Measurements from ENCODE around the gene ARHGAP33. TPM values are rescaled to one million over a fixed set of nuclear protein-coding genes. Genes with fewer than 3 reads are reported as not detected.

Gene ARHGAP33
- total and polyA plus RNA-seq, 4 donors: 3.1 to 16.6 (median 12.2) TPM

DNA sequence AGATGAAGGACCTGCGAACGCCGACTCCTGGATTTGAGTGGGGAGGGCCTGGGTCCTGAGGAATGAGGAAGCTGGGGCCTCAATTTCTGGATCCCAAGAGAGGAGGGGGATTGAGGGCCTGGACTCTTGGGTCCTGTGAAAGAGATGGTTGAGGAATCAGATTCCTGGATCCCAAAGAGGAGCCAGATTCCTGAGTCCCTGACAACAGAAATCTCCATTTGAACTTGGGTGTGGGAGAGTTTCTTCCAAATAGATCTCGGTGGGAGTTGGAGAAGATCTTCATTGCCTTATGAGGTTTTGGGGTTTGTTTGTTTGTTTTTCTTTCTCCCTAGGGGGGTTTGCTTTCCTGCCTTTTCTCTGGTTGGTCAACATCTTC is 29.3 kb upstream of the ARHGAP33 start:
- peaks cover 0 to 30% (median 12%) of the 10 kb centered on the region in 5 donors for H3K4me1 ChIP-seq (ENCODE audit: control insufficient read depth in 5 of 5, insufficient read depth in 5 of 5, low read length in 5 of 5)
- peaks cover 0 to 9% (median 2%) of the 10 kb centered on the region in 4 donors for H3K36me3 ChIP-seq (ENCODE audit: control insufficient read depth in 4 of 4, insufficient read depth in 4 of 4, low read length in 4 of 4)
- peak overlapping the region; percentile 47 to 69 for H3K27ac ChIP-seq (ENCODE audit: low read depth in 1 of 2, low read length in 1 of 2)
- WGBS, 2 donors: 9 to 26% methylated on average over 4 of the region's 4 CpGs
- TF ChIP-seq, protein P1, sequence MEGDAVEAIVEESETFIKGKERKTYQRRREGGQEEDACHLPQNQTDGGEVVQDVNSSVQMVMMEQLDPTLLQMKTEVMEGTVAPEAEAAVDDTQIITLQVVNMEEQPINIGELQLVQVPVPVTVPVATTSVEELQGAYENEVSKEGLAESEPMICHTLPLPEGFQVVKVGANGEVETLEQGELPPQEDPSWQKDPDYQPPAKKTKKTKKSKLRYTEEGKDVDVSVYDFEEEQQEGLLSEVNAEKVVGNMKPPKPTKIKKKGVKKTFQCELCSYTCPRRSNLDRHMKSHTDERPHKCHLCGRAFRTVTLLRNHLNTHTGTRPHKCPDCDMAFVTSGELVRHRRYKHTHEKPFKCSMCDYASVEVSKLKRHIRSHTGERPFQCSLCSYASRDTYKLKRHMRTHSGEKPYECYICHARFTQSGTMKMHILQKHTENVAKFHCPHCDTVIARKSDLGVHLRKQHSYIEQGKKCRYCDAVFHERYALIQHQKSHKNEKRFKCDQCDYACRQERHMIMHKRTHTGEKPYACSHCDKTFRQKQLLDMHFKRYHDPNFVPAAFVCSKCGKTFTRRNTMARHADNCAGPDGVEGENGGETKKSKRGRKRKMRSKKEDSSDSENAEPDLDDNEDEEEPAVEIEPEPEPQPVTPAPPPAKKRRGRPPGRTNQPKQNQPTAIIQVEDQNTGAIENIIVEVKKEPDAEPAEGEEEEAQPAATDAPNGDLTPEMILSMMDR (IDR thresholded peaks at IDR 0.05; ENCODE audit: control extremely low read depth, extremely low read depth): no peak
- peak overlapping the region; percentile 30 to 73 for H3K9ac ChIP-seq (ENCODE audit: insufficient read depth in 1 of 2, low read length in 2 of 2)
- H3K27me3 ChIP-seq (ENCODE audit: control insufficient read depth in 3 of 3, insufficient read depth in 3 of 3, low read length in 2 of 3): no peaks in the 10 kb centered on the region
- DNase-seq: no peak
- no peaks in the 10 kb centered on the region for H3K9me3 ChIP-seq (ENCODE audit: control insufficient read depth in 4 of 4, insufficient read depth in 3 of 4, low read length in 3 of 4)
- peak overlapping the region; percentile 57 for H3K4me3 ChIP-seq
- ATAC-seq (ENCODE audit: insufficient read depth, low FRiP score): no peak

DNA sequence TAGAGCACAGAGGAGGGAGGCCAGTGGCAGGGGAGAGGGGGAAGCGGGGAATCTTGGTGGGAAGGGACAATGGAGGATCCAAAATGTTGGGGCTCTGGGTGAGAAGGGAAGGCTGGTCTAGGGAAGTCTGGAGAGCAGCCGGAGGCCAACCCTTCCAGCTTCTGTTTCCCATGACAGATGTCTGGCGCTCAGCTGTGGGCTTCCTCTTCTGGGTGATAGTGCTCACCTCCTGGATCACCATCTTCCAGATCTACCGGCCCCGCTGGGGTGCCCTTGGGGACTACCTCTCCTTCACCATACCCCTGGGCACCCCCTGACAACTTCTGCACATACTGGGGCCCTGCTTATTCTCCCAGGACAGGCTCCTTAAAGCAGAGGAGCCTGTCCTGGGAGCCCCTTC is 28.8 kb upstream of the ARHGAP33 start:
- TF ChIP-seq, protein P1 (IDR thresholded peaks at IDR 0.05; ENCODE audit: control extremely low read depth, extremely low read depth): no peak
- ATAC-seq (ENCODE audit: insufficient read depth, low FRiP score) (no peak), DNase-seq (no peak)
- no peak overlapping the region for H3K4me3 ChIP-seq
- no peaks in the 10 kb centered on the region for H3K9me3 ChIP-seq (ENCODE audit: control insufficient read depth in 4 of 4, insufficient read depth in 3 of 4, low read length in 3 of 4)
- no peak overlapping the region for H3K9ac ChIP-seq (ENCODE audit: insufficient read depth in 1 of 2, low read length in 2 of 2)
- H3K4me1 ChIP-seq (ENCODE audit: control insufficient read depth in 5 of 5, insufficient read depth in 5 of 5, low read length in 5 of 5): peaks cover 0 to 29% (median 12%) of the 10 kb centered on the region in 5 donors
- no peaks in the 10 kb centered on the region for H3K27me3 ChIP-seq (ENCODE audit: control insufficient read depth in 3 of 3, insufficient read depth in 3 of 3, low read length in 2 of 3)
- H3K27ac ChIP-seq (ENCODE audit: low read depth in 1 of 2, low read length in 1 of 2): no peak overlapping the region
- 78 to 86% methylated on average over 5 of the region's 5 CpGs for WGBS, 2 donors
- peaks cover 0 to 11% (median 2%) of the 10 kb centered on the region in 4 donors for H3K36me3 ChIP-seq (ENCODE audit: control insufficient read depth in 4 of 4, insufficient read depth in 4 of 4, low read length in 4 of 4)

DNA sequence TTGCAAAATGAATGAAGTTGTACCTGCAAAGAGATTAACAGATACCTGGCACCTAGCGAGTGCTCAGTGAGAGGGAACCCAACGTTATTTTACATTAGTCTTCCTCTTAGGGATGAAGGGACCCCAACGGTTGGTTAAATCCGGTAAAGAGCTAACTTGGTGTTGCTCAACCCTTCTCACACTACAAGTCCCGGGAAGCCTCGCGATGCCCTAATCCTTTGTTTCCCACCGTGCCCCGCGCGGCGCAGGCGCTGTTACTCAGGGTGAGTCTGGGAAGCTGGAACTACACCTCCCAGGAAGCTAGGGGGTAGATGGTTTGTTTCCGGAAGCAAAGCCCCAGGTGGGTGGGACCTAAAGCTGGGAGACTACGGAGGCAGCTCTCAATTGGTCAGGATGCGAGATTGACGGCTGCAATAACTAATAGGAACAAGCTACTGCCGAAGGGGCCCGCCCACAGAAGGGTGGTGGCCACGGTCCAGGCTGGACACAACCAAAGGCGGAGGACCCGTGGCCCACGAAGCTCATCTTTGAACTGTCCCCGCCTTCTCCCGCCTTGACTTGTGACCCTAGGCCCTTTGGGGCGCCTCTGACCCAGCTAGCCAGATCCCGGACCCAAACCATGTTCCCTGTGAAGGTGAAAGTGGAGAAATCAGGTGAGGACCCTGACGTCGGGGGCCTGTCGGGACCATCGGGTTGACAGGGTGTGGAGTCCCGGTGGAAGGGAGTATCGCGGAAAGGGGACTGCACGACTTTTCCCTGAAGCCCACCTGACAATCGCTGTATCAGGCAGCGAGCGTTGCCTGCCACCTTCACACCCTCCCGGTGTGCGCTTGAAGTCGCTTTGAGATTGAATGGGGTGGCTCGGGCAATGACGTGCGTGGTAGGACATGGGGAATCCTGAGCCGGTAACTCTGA is 27.0 kb upstream of the ARHGAP33 start, which contains the start of gene LIN37:
Gene LIN37 (plus strand): TSS at position 471 of the 915 bp plus-strand sequence. CDS start 149 bp downstream, at position 620.
- TF ChIP-seq, protein P1 (IDR thresholded peaks at IDR 0.05; ENCODE audit: control extremely low read depth, extremely low read depth): no peak
- H3K4me1 ChIP-seq (ENCODE audit: control insufficient read depth in 5 of 5, insufficient read depth in 5 of 5, low read length in 5 of 5): peaks cover 0 to 29% (median 12%) of the 10 kb centered on the region in 5 donors
- H3K27ac ChIP-seq (ENCODE audit: low read depth in 1 of 2, low read length in 1 of 2): peak within 1 kb of the TSS; percentile 42 to 63
- peaks cover 0 to 16% (median 8%) of the 10 kb centered on the region in 4 donors for H3K36me3 ChIP-seq (ENCODE audit: control insufficient read depth in 4 of 4, insufficient read depth in 4 of 4, low read length in 4 of 4)
- peak; percentile 99 to 100 (median 100) for DNase-seq
- WGBS, 2 donors: 1% methylated on average over 45 of the region's 45 CpGs
- peak within 1 kb of the TSS; percentile 58 to 84 for H3K9ac ChIP-seq (ENCODE audit: insufficient read depth in 1 of 2, low read length in 2 of 2)
- no peaks in the 10 kb centered on the region for H3K27me3 ChIP-seq (ENCODE audit: control insufficient read depth in 3 of 3, insufficient read depth in 3 of 3, low read length in 2 of 3)
- ATAC-seq (ENCODE audit: insufficient read depth, low FRiP score): peak; percentile 88
- H3K9me3 ChIP-seq (ENCODE audit: control insufficient read depth in 4 of 4, insufficient read depth in 3 of 4, low read length in 3 of 4): peaks cover 0 to 1% (median 0%) of the 10 kb centered on the region in 4 donors
- H3K4me3 ChIP-seq: peak within 1 kb of the TSS; percentile 81

Measured in lung (tissue), 12 donors.